ENCODE results near the gene FBP1.

The FBP1 gene

GRCh38 chr9:94655739-94656138 is 16.4 kb upstream of the FBP1 start:
- TF ChIP-seq CTCF (IDR thresholded peaks at IDR 0.05), result no peak

- no peak for TF ChIP-seq CTCF (IDR thresholded peaks at IDR 0.05)
These were observed 15.0 kb upstream of the FBP1 start for GRCh38 chr9:94654165-94654894.

- no peak for TF ChIP-seq CTCF (IDR thresholded peaks at IDR 0.05)
These were observed 11.6 kb upstream of the FBP1 start for GRCh38 chr9:94650949-94651348.

- no peak for TF ChIP-seq CTCF (IDR thresholded peaks at IDR 0.05)
These were observed 9.9 kb upstream of the FBP1 start for GRCh38 chr9:94649100-94649819.

GRCh38 chr9:94648185-94648584 is 8.9 kb upstream of the FBP1 start:
- TF ChIP-seq CTCF (IDR thresholded peaks at IDR 0.05), result no peak

GRCh38 chr9:94645901-94646300 is 6.6 kb upstream of the FBP1 start:
- TF ChIP-seq CTCF (IDR thresholded peaks at IDR 0.05), result no peak

GRCh38 chr9:94644543-94644942 is 5.2 kb upstream of the FBP1 start:
- no peak for TF ChIP-seq CTCF (IDR thresholded peaks at IDR 0.05)

Measured in LNCAP (cell line).